ENCODE data around the gene XBP1.

Gene XBP1

GRCh38 chr22:28798810-28799605 is 1.4 kb downstream of the XBP1 start:
- in situ Hi-C loops (cut with MboI; ENCODE audit: low pct_unique_long_range_greater_than_20kb, low sequenced_read_pairs, unreplicated experiment), result no loop called here
- TF ChIP-seq CTCF (IDR thresholded peaks at IDR 0.05; ENCODE audit: extremely low read depth, insufficient read depth, missing control alignments), result no peak
- peak; percentile 57 for DNase-seq (ENCODE audit: low spot score)

GRCh38 chr22:28795932-28796856 is 4.2 kb downstream of the XBP1 start:
- TF ChIP-seq CTCF (IDR thresholded peaks at IDR 0.05; ENCODE audit: extremely low read depth, insufficient read depth, missing control alignments), result no peak
- in situ Hi-C loops (cut with MboI; ENCODE audit: low pct_unique_long_range_greater_than_20kb, low sequenced_read_pairs, unreplicated experiment), result no loop called here

GRCh38 chr22:28795071-28795693 is 5.2 kb downstream of the XBP1 start:
- DNase-seq (ENCODE audit: low spot score), result no peak
- no peak for TF ChIP-seq CTCF (IDR thresholded peaks at IDR 0.05; ENCODE audit: extremely low read depth, insufficient read depth, missing control alignments)
- in situ Hi-C loops (cut with MboI; ENCODE audit: low pct_unique_long_range_greater_than_20kb, low sequenced_read_pairs, unreplicated experiment), result no loop called here

More at GRCh38 chr22:28795932-28796856, 4.2 kb downstream of the XBP1 start:
- peak; percentile 37 for DNase-seq (ENCODE audit: low spot score)

GRCh38 chr22:28793976-28794584 is 6.3 kb downstream of the XBP1 start:
- TF ChIP-seq CTCF (IDR thresholded peaks at IDR 0.05; ENCODE audit: extremely low read depth, insufficient read depth, missing control alignments), result no peak
- no peak for DNase-seq (ENCODE audit: low spot score)
- in situ Hi-C loops (cut with MboI; ENCODE audit: low pct_unique_long_range_greater_than_20kb, low sequenced_read_pairs, unreplicated experiment), result no loop called here

GRCh38 chr22:28792491-28793383 is 7.6 kb downstream of the XBP1 start:
- in situ Hi-C loops (cut with MboI; ENCODE audit: low pct_unique_long_range_greater_than_20kb, low sequenced_read_pairs, unreplicated experiment), result no loop called here
- TF ChIP-seq CTCF (IDR thresholded peaks at IDR 0.05; ENCODE audit: extremely low read depth, insufficient read depth, missing control alignments), result no peak
- no peak for DNase-seq (ENCODE audit: low spot score)
